ENCODE data around the gene VSTM1. TPM values are rescaled to one million over a fixed set of nuclear protein-coding genes. Genes with fewer than 3 reads are reported as not detected.
"Not testable (repeated sequence)": the region's sequence is repeated elsewhere in the genome, so short reads cannot be mapped to it uniquely, and the experiment has no call there.

Gene VSTM1
- total RNA-seq, 2 donors from 2014 or later, result not detected

- Histone ChIP-seq H3K27me3 (no peaks in the 10 kb centered on the region), H3K4me1 (peaks cover 0 to 13% of the 10 kb centered on the region in 2 donors), H3K36me3 (peaks cover 51% of the 10 kb centered on the region), H3K27ac (no peak overlapping the region), H3K9me3 (no peaks in the 10 kb centered on the region), H3K4me3 (no peak overlapping the region)
- DNase-seq (ENCODE audit: low spot score), result no peak
- no peak for TF ChIP-seq CTCF (IDR thresholded peaks at IDR 0.05)
These were observed 42.1 kb upstream of the VSTM1 start for GRCh38 chr19:54105796-54106195.

- peaks cover 48% of the 10 kb centered on the region for H3K36me3 ChIP-seq
- H3K27me3 ChIP-seq, result no peaks in the 10 kb centered on the region
- H3K4me1 ChIP-seq, result peaks cover 0 to 13% of the 10 kb centered on the region in 2 donors
- H3K9me3 ChIP-seq, result no peaks in the 10 kb centered on the region
- no peak overlapping the region for H3K4me3 ChIP-seq
- DNase-seq (ENCODE audit: low spot score), result no peak
- no peak overlapping the region for H3K27ac ChIP-seq
- TF ChIP-seq CTCF (IDR thresholded peaks at IDR 0.05), result no peak
These were observed 41.5 kb upstream of the VSTM1 start for GRCh38 chr19:54104998-54105715.

- DNase-seq (ENCODE audit: low spot score), result peak; percentile 97
- Histone ChIP-seq H3K9me3 (no peaks in the 10 kb centered on the region), H3K27ac (peak within 1 kb of the TSS; percentile 82 to 84), H3K27me3 (no peaks in the 10 kb centered on the region), H3K4me3 (peak within 1 kb of the TSS; percentile 89 to 96), H3K36me3 (peaks cover 22% of the 10 kb centered on the region), H3K4me1 (peaks cover 0 to 13% of the 10 kb centered on the region in 2 donors)
- TF ChIP-seq CTCF (IDR thresholded peaks at IDR 0.05), result no peak
These were observed 38.9 kb upstream of the VSTM1 start, which contains the start of gene NDUFA3 for GRCh38 chr19:54102421-54103169. TSS of gene NDUFA3 (plus strand) at chr19:54102855. CDS start at chr19:54102879, 24 bp downstream.

GRCh38 chr19:54100561-54100960, 36.9 kb upstream of the VSTM1 start, which contains the start of gene OSCAR:
TSS of gene OSCAR (minus strand) at chr19:54100803. CDS start at chr19:54100792, 11 bp downstream.
- Histone ChIP-seq H3K4me3 (no peak within 1 kb of the TSS), H3K9me3 (no peaks in the 10 kb centered on the region), H3K27ac (no peak within 1 kb of the TSS), H3K27me3 (no peaks in the 10 kb centered on the region), H3K36me3 (peaks cover 5% of the 10 kb centered on the region), H3K4me1 (peaks cover 0 to 20% of the 10 kb centered on the region in 2 donors)
- no peak for TF ChIP-seq CTCF (IDR thresholded peaks at IDR 0.05)
- no peak for DNase-seq (ENCODE audit: low spot score)

- not testable (repeated sequence) for H3K36me3 ChIP-seq; H3K4me3 ChIP-seq; H3K9me3 ChIP-seq; DNase-seq (ENCODE audit: low spot score); H3K27ac ChIP-seq; H3K27me3 ChIP-seq
- H3K4me1 ChIP-seq, result peaks cover 0 to 23% of the 10 kb centered on the region in 2 donors
These were observed 36.2 kb upstream of the VSTM1 start for GRCh38 chr19:54099903-54100255.

- Histone ChIP-seq H3K9me3 (no peaks in the 10 kb centered on the region), H3K4me3 (no peak overlapping the region), H3K27me3 (no peaks in the 10 kb centered on the region), H3K36me3 (no peaks in the 10 kb centered on the region), H3K27ac (no peak overlapping the region), H3K4me1 (peaks cover 0 to 23% of the 10 kb centered on the region in 2 donors)
- no peak for TF ChIP-seq CTCF (IDR thresholded peaks at IDR 0.05)
- DNase-seq (ENCODE audit: low spot score), result no peak
These were observed 35.6 kb upstream of the VSTM1 start for GRCh38 chr19:54099190-54099902.

Data from right atrium auricular region (tissue), 2 donors.